Testis (tissue), 3 donors: Measurements from ENCODE around the gene ATRN. TPM values are rescaled to one million over a fixed set of nuclear protein-coding genes. Genes with fewer than 3 reads are reported as not detected.

ENCODE experiments used
- DNase-seq: peaks from one replicate; pipeline ENCODE4 v3.0.0-alpha.2; 2019
- H3K27ac ChIP-seq, 2 donors: fragments of 200-600 bp; sonication (generic); one replicate each; pipeline ENCODE4 v1.5.1; 2019
- H3K27me3 ChIP-seq: fragments of 200-600 bp; sonication (generic); one replicate; pipeline ENCODE4 v1.5.1; 2019
- H3K36me3 ChIP-seq: fragments of 200-600 bp; sonication (generic); one replicate; pipeline ENCODE4 v1.5.1; 2017; ENCODE audit warnings: low read depth; ENCODE audit errors: missing control alignments
- H3K4me1 ChIP-seq: fragments of 200-600 bp; sonication (generic); one replicate; pipeline ENCODE4 v1.5.1; 2019
- H3K4me3 ChIP-seq, 2 donors: fragments of 200-600 bp; sonication (generic); one replicate each; pipeline ENCODE4 v1.5.1; 2017 to 2019
- H3K9me3 ChIP-seq: fragments of 200-600 bp; sonication (generic); one replicate; pipeline ENCODE4 v1.5.1; 2017
- POLR2A ChIP-seq: fragments of 450-650 bp; IDR thresholded peaks from one replicate; pipeline ENCODE4 v1.6.1; 2017; ENCODE audit warnings: antibody characterized with exemption, mild to moderate bottlenecking, moderate library complexity
- WGBS, 2 donors: methylation state at CpG; one replicate each; pipeline ENCODE4 v1.1.5; 2018; 5-methylcytosine and 5-hydroxymethylcytosine counted together
- intact Hi-C: fragments of 100-400 bp; cut with DNase I; formaldehyde crosslinking; loops from one replicate; pipeline ENCODE4 v1.15.1; 2023; ENCODE audit warnings: low total_unique reads
- polyA plus RNA-seq: library from polyadenylated mRNA; stranded (reverse); fragments of 350-450 nt; fragmentation: Illumina TruSeq; extraction: RNeasy Lipid Tissue Mini Kit (QIAGEN cat#74804); gene quantifications from one replicate; pipeline ENCODE4 v1.2.3, GENCODE V29; 2014; ENCODE audit warnings: low read depth, low replicate concordance; ENCODE audit not compliant: insufficient read depth
- small RNA-seq, 2 donors: library from RNA; depleted of rRNA; stranded (forward); fragments of <200 nt; gene quantifications; one replicate each; pipeline ENCODE3, GENCODE V24; 2016
- total RNA-seq, 2 donors: library from RNA; depleted of rRNA; stranded (reverse); fragments of >200 nt; gene quantifications; one replicate each; pipeline ENCODE4 v1.2.3, GENCODE V29; 2016
- TF ChIP-seq, protein P1 (sequence below), 3 experiments: fragments of 450-650 bp in 2 of 3; fragments of 200-600 bp in 1 of 3; sonication (generic) in 1 of 3; IDR thresholded peaks; one replicate each; pipeline ENCODE4 v1.5.1; 2016 to 2019; ENCODE audit warnings: antibody characterized with exemption in 3 of 3, mild to moderate bottlenecking in 2 of 3, moderate library complexity in 1 of 3

Gene ATRN
- total and polyA plus RNA-seq, 3 donors from 2014 or later: 39.4 to 43.8 (median 42.7) TPM

- H3K4me1 ChIP-seq: no peaks in the 10 kb centered on the region
- no peak for DNase-seq
- intact Hi-C loops: no loop called here
- H3K4me3 ChIP-seq: no peak overlapping the region
- H3K27ac ChIP-seq: no peak overlapping the region
- no peaks in the 10 kb centered on the region for H3K27me3 ChIP-seq
- no peaks in the 10 kb centered on the region for H3K9me3 ChIP-seq
- no peaks in the 10 kb centered on the region for H3K36me3 ChIP-seq
- TF ChIP-seq, protein P1, sequence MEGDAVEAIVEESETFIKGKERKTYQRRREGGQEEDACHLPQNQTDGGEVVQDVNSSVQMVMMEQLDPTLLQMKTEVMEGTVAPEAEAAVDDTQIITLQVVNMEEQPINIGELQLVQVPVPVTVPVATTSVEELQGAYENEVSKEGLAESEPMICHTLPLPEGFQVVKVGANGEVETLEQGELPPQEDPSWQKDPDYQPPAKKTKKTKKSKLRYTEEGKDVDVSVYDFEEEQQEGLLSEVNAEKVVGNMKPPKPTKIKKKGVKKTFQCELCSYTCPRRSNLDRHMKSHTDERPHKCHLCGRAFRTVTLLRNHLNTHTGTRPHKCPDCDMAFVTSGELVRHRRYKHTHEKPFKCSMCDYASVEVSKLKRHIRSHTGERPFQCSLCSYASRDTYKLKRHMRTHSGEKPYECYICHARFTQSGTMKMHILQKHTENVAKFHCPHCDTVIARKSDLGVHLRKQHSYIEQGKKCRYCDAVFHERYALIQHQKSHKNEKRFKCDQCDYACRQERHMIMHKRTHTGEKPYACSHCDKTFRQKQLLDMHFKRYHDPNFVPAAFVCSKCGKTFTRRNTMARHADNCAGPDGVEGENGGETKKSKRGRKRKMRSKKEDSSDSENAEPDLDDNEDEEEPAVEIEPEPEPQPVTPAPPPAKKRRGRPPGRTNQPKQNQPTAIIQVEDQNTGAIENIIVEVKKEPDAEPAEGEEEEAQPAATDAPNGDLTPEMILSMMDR (IDR thresholded peaks at IDR 0.05): no peak
- no peak for TF ChIP-seq POLR2A
- WGBS, 2 donors: 72% methylated on average over 6 of the region's 6 CpGs; no CpG with 5 or more reads in 1 of the 2 donors
These were observed 227.8 kb downstream of the ATRN start for GRCh38 chr20:3698591-3699001.

- H3K27me3 ChIP-seq: no peaks in the 10 kb centered on the region
- no peaks in the 10 kb centered on the region for H3K36me3 ChIP-seq
These were observed 228.2 kb downstream of the ATRN start for GRCh38 chr20:3699037-3699436.

More at GRCh38 chr20:3699037-3699436, 228.2 kb downstream of the ATRN start:
- DNase-seq: no peak
- Histone ChIP-seq H3K27ac (no peak overlapping the region), H3K9me3 (no peaks in the 10 kb centered on the region), H3K4me3 (no peak overlapping the region), H3K4me1 (no peaks in the 10 kb centered on the region)
- intact Hi-C loops: no loop called here
- no peak for TF ChIP-seq POLR2A
- TF ChIP-seq, protein P1 (IDR thresholded peaks at IDR 0.05): no peak
- WGBS, 2 donors: 84 to 86% methylated on average over 13 to 16 of the region's 16 CpGs

Small RNAs within 50 kb of the gene (small RNA-seq; reads per million reads assigned to genes)
- gene AL353193.1: 0 reads per million in 2 donors

Other genes with a start within 250 kb of the ATRN start
- 10 to 100 TPM in 1 of 2 donors, 1 to 10 TPM in 1; 9.2 to 10.7 TPM for gene SLC4A11, start 231.8 kb upstream of the ATRN start, total RNA-seq
- 10.7 TPM for gene SLC4A11, start 231.8 kb upstream of the ATRN start, polyA plus RNA-seq
- gene DNAAF9, start 63.3 kb upstream of the ATRN start, total RNA-seq: 10 to 100 TPM; 31.6 to 36.8 TPM
- gene DNAAF9, start 63.3 kb upstream of the ATRN start, polyA plus RNA-seq: 22.1 TPM
- gene GFRA4, start 192.4 kb downstream of the ATRN start, total RNA-seq: under 1 TPM; 0.31 to 0.74 TPM
- gene GFRA4, start 192.4 kb downstream of the ATRN start, polyA plus RNA-seq: 0.51 TPM
- gene ADAM33, start 211.0 kb downstream of the ATRN start, total RNA-seq: 10 to 100 TPM; 35.4 to 61.1 TPM
- gene ADAM33, start 211.0 kb downstream of the ATRN start, polyA plus RNA-seq: 25.5 TPM
- gene SIGLEC1, start 241.6 kb downstream of the ATRN start, total RNA-seq: 1 to 10 TPM; 4.3 to 9.4 TPM
- 6.6 TPM for gene SIGLEC1, start 241.6 kb downstream of the ATRN start, polyA plus RNA-seq